Measurements from ENCODE around the gene SBNO2. TPM values are rescaled to one million over a fixed set of nuclear protein-coding genes. Genes with fewer than 3 reads are reported as not detected.

The SBNO2 gene
- polyA plus RNA-seq, 1 of the 3 experiments (the other 2 are of a cell fraction) = 18.3 TPM

GRCh38 chr19:1177322-1178114 lies 3.5 kb upstream of the SBNO2 start:
- Histone ChIP-seq H3K9ac (peak overlapping the region; percentile 50; the same call in 1 of the 2 replicates), H3K9me3 (no peaks in the 10 kb centered on the region), H3K27ac (ENCODE audit: low read depth in 2 of 2, low read length in 1 of 2) (peak overlapping the region in 1 of 2 experiments; percentile 67; a peak in 2 of 4 replicates), H3K4me2 (peak overlapping the region; percentile 41; the same call in 1 of the 2 replicates), H3K27me3 (ENCODE audit: insufficient read depth) (no peaks in the 10 kb centered on the region), H3K36me3 (replicated peaks in 1 of 2; ENCODE audit: control insufficient read depth in 1 of 2, insufficient read depth in 2 of 2, low read length in 1 of 2) (no peaks in the 10 kb centered on the region), H3F3A (replicated peaks; ENCODE audit: insufficient read depth) (peaks cover 20% of the 10 kb centered on the region), H4K20me1 (ENCODE audit: insufficient read depth) (no peaks in the 10 kb centered on the region), H3K9me2 (no peaks in the 10 kb centered on the region), H3K4me1 (ENCODE audit: control insufficient read depth in 1 of 2, insufficient read depth in 2 of 2, low read depth in 1 of 2, low read length in 1 of 2) (peaks cover 5 to 13% of the 10 kb centered on the region in 2 experiments; a peak in 2 of 4 replicates), H2AFZ (ENCODE audit: low read depth) (peak overlapping the region; percentile 20; the same call in 1 of the 2 replicates), H3K79me2 (ENCODE audit: insufficient read depth) (peaks cover 21% of the 10 kb centered on the region), H3K4me3 (ENCODE audit: low read depth in 2 of 2, low read length in 1 of 2) (no peak overlapping the region)
- 14% methylated on average over 17 of the region's 25 CpGs for WGBS (ENCODE audit: low lambda C conversion rate)
- CTCF ChIA-PET = interaction anchor here (1.5 to 4.5 kb wide), 3 partner anchors 17 to 65 kb away, joined by 3 to 23 read pairs (median 5); no protein-coding TSS in a partner anchor
- POLR2A ChIA-PET = no interaction called here
- DNase-seq = no peak
- TF ChIP-seq RCOR1 (IDR thresholded peaks at IDR 0.05; ENCODE audit: low read length) (no peak), CTCF (IDR thresholded peaks at IDR 0.05) (peak; percentile 22; the same call in 1 of the 2 replicates), SIN3A (IDR thresholded peaks at IDR 0.05; ENCODE audit: borderline replicate concordance, low read depth, low read length) (no peak), GABPA (IDR thresholded peaks at IDR 0.05; ENCODE audit: low read depth) (no peak), RFX5 (IDR thresholded peaks at IDR 0.05; ENCODE audit: low read length) (no peak), TEAD4 (IDR thresholded peaks at IDR 0.05; ENCODE audit: borderline replicate concordance, insufficient read depth) (peak; percentile 92), JUND (IDR thresholded peaks at IDR 0.05) (peak; percentile 90; the same call in 1 of the 2 replicates), TCF12 (IDR thresholded peaks at IDR 0.05) (peak; percentile 73), ELF1 (IDR thresholded peaks at IDR 0.05) (peak; percentile 32; the same call in 1 of the 2 replicates), FOXJ3 (CRISPR knock-in tag; IDR thresholded peaks at IDR 0.05) (no peak), NFIC (IDR thresholded peaks at IDR 0.05; ENCODE audit: borderline replicate concordance) (peak; percentile 79; the same call in 1 of the 2 replicates), MEF2A (IDR thresholded peaks at IDR 0.05; ENCODE audit: borderline replicate concordance, low read depth) (no peak), REST (IDR thresholded peaks at IDR 0.05; ENCODE audit: low read depth, low read length) (no peak), TAF1 (IDR thresholded peaks at IDR 0.05; ENCODE audit: borderline replicate concordance, low read depth, low read length) (no peak), MXI1 (IDR thresholded peaks at IDR 0.05; ENCODE audit: low read depth, low read length) (no peak), MAX (IDR thresholded peaks at IDR 0.05; ENCODE audit: low read depth) (peak; percentile 59; the same call in 1 of the 2 replicates), CHD2 (IDR thresholded peaks at IDR 0.05; ENCODE audit: low read length, partially characterized antibody) (no peak), RAD21 (IDR thresholded peaks at IDR 0.05; ENCODE audit: low read length) (no peak), PBX3 (IDR thresholded peaks at IDR 0.05) (peak; percentile 40), SMC3 (IDR thresholded peaks at IDR 0.05; ENCODE audit: low read depth, low read length) (no peak), FOSL2 (IDR thresholded peaks at IDR 0.05; ENCODE audit: borderline replicate concordance, low read depth) (peak; percentile 92; the same call in 1 of the 2 replicates), USF1 (IDR thresholded peaks at IDR 0.05; ENCODE audit: borderline replicate concordance, low read depth) (no peak), ZBTB33 (IDR thresholded peaks at IDR 0.05; ENCODE audit: borderline replicate concordance, low read depth) (0 out of 2 replicates have a peak, but pooled peaks have one; percentile 44)

Data from SK-N-SH (cell line).